Epithelial cell of proximal tubule (primary cell): ENCODE results near the gene VWA7. TPM values are rescaled to one million over a fixed set of nuclear protein-coding genes. Genes with fewer than 3 reads are reported as not detected.

ENCODE experiments used
- DNase-seq: peaks from one replicate; pipeline ENCODE4 v3.0.0-alpha.2; 2011; ENCODE audit warnings: low read depth
- H3K4me3 ChIP-seq: 2 replicates; pipeline ENCODE4 v1.5.1; 2011; ENCODE audit warnings: low read depth, mild to moderate bottlenecking, low read length
- CTCF ChIP-seq: conservative IDR thresholded peaks from 2 replicates; pipeline ENCODE4 v1.5.1; 2012; ENCODE audit warnings: low read depth, mild to moderate bottlenecking, low read length
- total RNA-seq: library from RNA; depleted of rRNA; stranded (reverse); fragments of >200 nt; gene quantifications from 2 replicates; pipeline ENCODE4 v1.2.3, GENCODE V29; 2015

The VWA7 gene
- total RNA-seq, 1 donor from 2014 or later: 2.2 TPM

GRCh38 chr6:31765559-31765909 lies 11.6 kb downstream of the VWA7 start:
- no peak overlapping the region for H3K4me3 ChIP-seq
- no peak for DNase-seq
- no peak for TF ChIP-seq CTCF

GRCh38 chr6:31764198-31764597 lies 12.9 kb downstream of the VWA7 start:
- no peak overlapping the region for H3K4me3 ChIP-seq
- DNase-seq: no peak
- TF ChIP-seq CTCF: no peak

- TF ChIP-seq CTCF: no peak
- H3K4me3 ChIP-seq: no peak overlapping the region
- DNase-seq: no peak
Measured at GRCh38 chr6:31763619-31763940, 13.5 kb downstream of the VWA7 start.

- no peak overlapping the region for H3K4me3 ChIP-seq
- DNase-seq: no peak
- TF ChIP-seq CTCF: no peak
Measured at GRCh38 chr6:31762878-31763618, 14.1 kb downstream of the VWA7 start.

- TF ChIP-seq CTCF: no peak
Measured at GRCh38 chr6:31762356-31762755, 14.8 kb downstream of the VWA7 start, which contains the start of gene SAPCD1. Gene SAPCD1 (plus strand): TSS chr6:31762656. CDS start chr6:31763055, 399 bp downstream.

GRCh38 chr6:31761343-31761742 lies 15.8 kb downstream of the VWA7 start:
- H3K4me3 ChIP-seq: no peak overlapping the region
- no peak for TF ChIP-seq CTCF
- DNase-seq: no peak

More at GRCh38 chr6:31762356-31762755, 14.8 kb downstream of the VWA7 start, which contains the start of gene SAPCD1:
- DNase-seq: no peak
- no peak within 1 kb of the TSS for H3K4me3 ChIP-seq

- H3K4me3 ChIP-seq: no peak overlapping the region
- DNase-seq: no peak
- no peak for TF ChIP-seq CTCF
Measured at GRCh38 chr6:31760790-31761189, 16.3 kb downstream of the VWA7 start.
